ENCODE data around the gene FOXP2.

The FOXP2 gene

DNA sequence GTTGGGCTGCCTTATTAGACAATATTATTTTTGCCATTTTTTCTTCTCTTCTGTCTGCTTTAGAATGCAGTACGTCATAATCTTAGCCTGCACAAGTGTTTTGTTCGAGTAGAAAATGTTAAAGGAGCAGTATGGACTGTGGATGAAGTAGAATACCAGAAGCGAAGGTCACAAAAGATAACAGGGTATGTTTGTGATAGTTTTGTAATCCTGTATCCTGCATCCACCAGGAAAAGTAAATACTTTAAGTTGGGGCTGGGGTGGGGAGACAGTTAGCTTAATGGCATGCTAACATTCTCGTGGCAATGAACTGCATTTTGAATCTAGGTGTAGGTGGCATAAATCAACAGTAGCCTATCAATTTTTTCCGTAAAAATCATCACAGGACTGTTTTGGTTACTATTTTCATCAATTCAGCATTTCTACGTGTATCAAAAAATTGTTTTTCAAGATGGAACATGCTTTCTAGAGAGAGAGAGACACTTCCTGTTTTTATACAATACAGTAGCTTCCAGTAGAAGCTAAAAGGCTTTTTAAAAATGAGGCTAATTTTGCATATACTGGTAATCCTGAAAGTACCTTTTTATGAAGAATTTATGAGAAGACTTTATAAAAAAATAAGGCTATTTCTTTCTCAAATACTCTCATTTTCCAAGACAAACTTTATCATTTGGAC, 247.5 kb downstream of the FOXP2 start:
- DNase-seq (ENCODE audit: low read depth): no peak
- H3K4me3 ChIP-seq (ENCODE audit: control insufficient read depth, low read depth, low read length): no peak overlapping the region
- no peak for TF ChIP-seq CTCF (conservative IDR thresholded peaks at IDR 0.05; ENCODE audit: control insufficient read depth, insufficient read depth, low read depth, low read length)

DNA sequence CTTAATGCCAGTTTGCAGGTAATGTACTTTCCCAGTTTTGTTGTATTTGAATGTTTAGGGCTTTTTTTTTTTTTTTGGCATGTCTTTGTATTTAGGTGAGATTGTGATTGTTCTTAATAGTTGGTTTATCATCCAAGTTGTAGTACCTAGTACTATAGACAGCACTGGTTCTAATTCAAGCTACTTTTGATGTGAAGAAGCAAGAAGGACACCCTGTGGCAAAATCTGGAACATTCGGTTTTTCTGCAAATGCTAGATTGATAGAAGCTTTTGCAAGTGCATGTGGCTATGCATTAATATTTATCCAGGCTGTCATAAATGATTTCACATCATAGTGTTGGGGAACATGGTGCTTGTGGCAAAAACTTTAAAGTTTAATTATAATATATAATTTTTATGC, 248.9 kb downstream of the FOXP2 start:
- no peak overlapping the region for H3K4me3 ChIP-seq (ENCODE audit: control insufficient read depth, low read depth, low read length)
- DNase-seq (ENCODE audit: low read depth): peak; percentile 43
- TF ChIP-seq CTCF (conservative IDR thresholded peaks at IDR 0.05; ENCODE audit: control insufficient read depth, insufficient read depth, low read depth, low read length): peak; percentile 41

DNA sequence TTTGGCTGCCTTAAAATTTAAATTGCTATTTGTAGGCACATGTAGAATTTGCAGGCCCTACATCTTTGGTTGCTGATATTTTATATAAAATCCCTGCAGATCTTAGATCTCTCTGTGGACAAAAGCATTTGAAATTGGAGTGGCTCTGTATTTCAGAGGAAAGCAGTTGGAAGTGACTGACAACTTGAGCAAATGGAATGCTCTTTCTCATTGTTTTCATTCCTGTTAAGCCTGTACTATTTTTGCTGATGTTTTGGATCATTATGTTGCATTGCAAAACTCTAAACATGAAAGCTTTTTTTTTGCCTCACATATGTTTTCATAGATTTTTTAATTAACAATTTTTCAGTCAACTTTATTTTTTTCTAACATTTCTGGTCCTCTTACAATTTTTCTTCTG, 256.1 kb downstream of the FOXP2 start:
- DNase-seq (ENCODE audit: low read depth): no peak
- TF ChIP-seq CTCF (conservative IDR thresholded peaks at IDR 0.05; ENCODE audit: control insufficient read depth, insufficient read depth, low read depth, low read length): no peak
- no peak overlapping the region for H3K4me3 ChIP-seq (ENCODE audit: control insufficient read depth, low read depth, low read length)

DNA sequence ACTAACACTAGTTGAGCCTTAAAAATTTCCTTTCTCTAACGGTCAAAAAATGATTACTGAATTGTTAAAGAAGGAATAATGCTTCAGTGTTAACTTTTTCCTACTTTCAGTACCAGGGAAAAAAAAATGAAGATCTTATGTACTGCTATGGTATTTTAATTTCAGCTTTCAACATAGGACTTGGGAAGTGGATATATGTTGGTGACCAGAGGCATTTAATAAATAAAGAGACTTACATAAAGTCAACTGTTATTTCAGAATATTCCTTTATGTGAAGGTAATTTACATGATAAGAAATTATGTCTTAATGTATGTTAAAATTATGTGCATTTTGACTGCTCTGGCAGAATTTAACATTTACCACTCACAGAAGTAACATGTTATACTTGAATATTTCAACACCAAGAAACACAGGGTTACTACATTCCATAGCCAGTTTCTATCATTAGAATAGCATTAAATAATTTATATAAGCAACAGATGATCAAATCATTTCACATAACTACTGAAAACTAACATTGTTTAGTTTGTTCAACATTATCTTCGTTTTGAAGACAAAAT, 257.0 kb downstream of the FOXP2 start:
- no peak for DNase-seq (ENCODE audit: low read depth)
- no peak for TF ChIP-seq CTCF (conservative IDR thresholded peaks at IDR 0.05; ENCODE audit: control insufficient read depth, insufficient read depth, low read depth, low read length)
- no peak overlapping the region for H3K4me3 ChIP-seq (ENCODE audit: control insufficient read depth, low read depth, low read length)

DNA sequence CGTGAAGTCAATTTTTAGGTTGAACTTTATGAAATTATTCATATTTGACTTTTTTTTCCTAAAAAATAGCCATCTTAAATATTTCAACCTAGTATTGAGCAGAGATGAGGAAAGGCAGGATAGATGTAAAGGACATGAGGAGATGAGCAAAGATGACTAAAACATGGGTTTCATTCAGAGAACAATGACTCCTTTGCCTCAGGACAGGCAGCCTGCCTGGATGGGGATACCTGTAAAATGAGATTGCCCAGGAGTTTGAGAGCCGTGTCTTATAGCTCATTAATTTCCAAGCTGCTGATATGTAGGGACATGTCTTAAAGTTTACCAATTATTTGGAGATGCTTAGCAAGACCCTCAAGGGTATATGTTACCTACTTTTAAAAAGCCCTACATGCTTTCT, 263.5 kb downstream of the FOXP2 start:
- no peak for DNase-seq (ENCODE audit: low read depth)
- TF ChIP-seq CTCF (conservative IDR thresholded peaks at IDR 0.05; ENCODE audit: control insufficient read depth, insufficient read depth, low read depth, low read length): no peak

DNA sequence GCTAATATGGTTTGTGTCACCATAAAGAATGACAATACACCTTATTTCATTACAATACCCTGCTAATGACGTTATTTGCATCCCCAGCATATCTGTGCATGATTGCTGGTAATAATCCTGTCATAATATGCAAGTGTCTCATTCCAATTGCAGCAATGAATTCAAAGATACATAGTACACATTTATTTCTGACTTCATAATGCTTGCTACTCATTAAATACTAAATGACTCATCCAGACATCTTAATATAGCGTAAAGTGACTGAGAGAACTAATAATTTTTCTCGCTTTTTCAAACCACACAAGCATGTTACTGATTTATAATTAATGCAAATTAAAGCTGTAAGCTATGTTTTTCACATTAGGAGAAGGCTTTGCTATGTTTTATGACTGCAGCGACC, 272.6 kb downstream of the FOXP2 start:
- no peak for DNase-seq (ENCODE audit: low read depth)
- no peak overlapping the region for H3K4me3 ChIP-seq (ENCODE audit: control insufficient read depth, low read depth, low read length)
- TF ChIP-seq CTCF (conservative IDR thresholded peaks at IDR 0.05; ENCODE audit: control insufficient read depth, insufficient read depth, low read depth, low read length): no peak

More for the DNA sequence above, 263.5 kb downstream of the FOXP2 start:
- no peak overlapping the region for H3K4me3 ChIP-seq (ENCODE audit: control insufficient read depth, low read depth, low read length)
